ENCODE data around the gene SOX18.

SOX18 gene

DNA sequence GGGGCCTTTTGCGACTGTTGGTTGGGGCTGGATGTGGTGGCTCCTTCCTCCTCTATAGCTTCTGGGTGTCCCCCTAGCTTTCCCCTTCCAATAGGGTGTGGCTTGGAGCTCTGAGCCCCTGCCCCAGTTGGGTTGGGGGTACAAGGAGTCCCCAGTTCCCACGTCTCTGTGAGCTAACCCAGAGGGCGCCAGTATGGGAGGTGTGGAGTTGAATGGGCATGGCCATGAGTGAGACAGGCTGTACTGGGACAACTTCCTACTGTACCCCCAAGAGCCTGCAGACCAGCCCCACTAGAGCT lies 12.3 kb downstream of the SOX18 start:
- DNase-seq: no peak

DNA sequence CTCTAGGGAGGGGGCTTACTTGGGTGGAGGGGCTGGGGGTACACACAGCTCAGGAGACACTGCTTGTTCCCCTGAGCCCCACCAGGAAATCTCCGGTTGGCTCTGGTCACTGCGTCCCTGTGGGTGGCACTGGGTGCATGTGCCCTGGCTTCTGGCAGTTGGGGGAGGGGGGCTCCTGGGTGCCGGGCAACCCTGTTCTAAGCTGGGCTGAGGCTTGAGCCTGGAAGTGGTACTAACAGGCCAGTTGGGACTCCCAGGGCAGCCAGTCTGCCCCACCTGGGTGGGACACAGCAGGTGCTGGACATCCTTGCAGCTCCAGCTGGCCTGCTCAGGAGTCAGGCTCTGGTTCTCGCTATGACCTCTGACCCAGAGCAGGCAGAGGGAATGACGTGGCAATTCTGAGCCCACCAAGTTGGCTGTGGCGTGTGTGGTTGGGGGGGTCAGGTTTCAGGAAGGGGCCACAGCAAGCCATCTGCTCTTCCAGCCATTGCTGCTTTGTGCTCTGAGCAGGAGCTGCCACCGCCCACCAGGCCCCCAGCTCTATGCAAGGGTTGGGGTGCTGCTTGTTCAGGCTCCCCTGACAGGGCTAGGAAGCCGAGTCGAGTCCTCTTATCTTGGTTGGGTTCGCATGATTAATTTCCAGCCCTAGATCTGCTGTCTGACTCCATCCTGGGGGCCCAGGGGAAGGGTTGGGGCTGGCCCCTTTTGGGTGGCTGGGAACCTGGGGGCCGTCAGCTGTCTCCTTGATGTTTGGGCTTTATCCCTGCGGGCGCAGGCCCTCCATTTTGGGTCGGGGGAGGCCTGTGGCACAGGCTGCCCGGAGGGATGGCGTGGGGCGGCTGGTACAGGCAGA lies 12.9 kb downstream of the SOX18 start:
- no peak for DNase-seq

DNA sequence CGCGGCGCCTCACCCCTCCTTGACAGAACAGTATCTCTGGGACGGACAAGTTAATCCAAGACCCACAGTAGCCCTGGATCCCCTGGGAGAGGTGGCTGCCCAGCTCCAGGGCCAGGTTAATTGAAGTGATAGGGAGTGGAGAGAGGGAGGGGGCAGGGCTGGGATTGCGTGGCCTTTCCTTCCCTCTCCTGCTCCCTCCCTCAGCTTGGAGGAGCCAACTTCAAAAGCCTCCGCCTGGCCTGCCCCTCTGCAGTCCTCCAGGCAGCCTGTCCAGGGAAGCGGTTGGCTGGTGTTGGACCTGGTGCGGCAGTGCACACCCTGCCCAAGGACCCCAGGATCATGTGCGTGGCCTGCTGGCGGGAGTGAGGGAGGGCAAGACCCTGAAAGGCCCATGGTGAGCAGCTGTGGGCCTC lies 13.5 kb downstream of the SOX18 start, which contains the start of gene C20orf204:
TSS of gene C20orf204 (plus strand) at position 250 of the 413 bp plus-strand sequence. CDS start at position 392, 142 bp downstream.
- DNase-seq: no peak

DNA sequence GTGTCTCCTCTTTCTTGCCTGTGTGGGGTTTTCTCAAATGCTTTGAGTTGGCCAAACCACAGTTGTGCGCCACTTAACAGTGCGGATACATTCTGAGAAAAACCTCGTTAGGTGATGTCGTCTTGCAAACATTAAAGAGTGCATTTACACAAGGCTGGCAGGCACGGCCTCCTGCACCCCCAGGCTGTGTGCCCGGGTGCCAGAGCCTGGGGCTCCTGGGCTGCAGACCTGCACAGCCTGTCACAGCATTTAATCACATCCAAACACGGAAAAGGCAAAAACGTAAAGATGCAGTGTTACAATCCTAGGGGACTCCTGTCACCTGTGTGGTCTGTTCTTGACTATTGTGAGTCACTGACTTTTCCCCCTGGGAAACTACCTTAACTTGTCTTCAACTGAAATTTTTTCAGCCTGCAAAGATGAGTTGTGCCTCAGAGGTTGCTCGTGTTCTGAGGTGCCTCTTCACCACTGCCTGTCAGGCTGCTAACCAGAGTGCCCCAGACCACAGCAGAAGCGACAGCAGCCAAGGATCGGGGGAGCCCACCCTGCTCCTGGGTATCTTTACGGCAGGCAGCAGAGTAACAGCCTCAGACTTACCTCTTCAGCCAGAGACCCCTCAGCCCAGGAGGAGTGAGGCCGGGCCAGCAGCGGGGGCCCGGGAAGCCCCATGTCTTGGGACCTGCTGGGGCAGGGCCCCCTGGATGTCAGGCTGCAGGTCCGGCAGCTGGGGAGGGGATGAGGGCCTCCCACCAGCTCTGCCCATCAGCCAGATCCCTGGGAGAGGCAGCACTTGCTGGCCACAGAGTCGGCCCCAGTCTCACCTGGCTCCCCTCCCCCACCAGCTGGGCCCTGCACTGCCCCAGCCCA lies 14.1 kb downstream of the SOX18 start:
- DNase-seq: no peak

DNA sequence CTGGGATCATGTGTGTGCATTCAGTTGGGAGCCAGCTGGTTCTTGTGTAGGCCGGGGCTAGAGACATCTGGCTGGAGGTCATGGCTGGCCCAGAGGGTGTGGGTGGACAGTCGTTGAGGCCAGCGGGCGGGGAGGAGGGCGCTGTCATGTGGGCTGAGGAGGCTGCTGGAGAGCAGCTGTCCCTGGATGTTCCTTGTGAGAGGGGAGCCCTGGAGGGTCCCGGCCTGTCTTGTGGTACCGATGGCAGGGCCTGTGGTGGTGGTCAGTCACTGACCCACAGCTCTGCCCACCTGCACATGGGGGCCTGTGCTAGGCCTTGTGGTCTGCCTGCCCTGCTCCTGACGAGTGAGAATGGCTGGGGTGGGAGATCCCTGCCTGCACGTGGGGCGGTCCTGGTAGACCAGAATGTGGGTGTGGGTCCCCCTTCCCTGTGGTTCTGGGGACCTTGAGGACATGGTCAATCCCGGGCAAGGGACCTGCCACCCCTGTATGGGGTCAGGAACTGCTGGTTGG lies 15.4 kb downstream of the SOX18 start:
- no peak for DNase-seq

DNA sequence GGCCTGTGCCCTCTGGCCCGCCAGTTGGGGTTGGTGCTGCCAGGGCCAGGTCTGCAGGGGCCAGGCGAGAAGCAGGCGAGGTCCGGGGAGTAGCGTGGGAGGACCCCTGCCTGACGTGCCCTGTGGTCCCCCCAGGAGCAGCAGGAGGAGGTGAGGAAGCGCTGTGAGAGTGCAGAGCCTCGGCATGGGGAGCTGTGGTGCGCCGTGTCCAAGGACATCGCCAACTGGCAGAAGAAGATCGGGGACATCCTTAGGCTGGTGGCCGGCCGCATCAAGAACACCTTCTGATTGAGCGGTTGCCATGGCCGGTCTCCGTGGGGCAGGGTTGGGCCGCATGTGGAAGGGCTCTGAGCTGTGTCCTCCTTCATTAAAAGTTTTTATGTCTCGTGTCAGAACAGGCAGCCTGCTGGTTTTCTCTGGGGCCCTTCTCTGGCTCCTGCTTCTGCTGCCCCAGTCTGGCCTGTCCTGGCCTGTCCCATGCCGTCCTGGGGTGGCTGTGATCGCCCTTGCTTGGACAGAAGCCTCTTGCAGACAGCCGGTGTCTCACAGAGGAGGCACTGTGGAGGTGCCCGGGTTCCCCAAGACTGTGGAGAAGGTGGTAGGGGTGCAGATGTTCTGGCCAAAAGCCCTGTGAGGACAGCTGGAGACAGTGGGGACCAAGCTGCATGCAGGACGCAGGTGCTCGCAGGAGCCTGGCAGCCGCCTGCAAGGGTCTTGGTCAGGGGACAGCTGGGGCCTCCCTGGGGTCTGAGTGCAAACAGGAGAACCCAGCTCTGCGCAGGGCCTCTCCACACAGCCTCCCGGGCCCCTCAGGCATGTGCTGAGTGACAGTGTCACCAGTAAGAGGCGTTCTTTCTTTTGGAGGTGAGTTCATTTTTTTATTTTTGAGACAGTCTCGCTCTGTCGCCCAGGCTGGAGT lies 16.5 kb downstream of the SOX18 start:
- DNase-seq: no peak

DNA sequence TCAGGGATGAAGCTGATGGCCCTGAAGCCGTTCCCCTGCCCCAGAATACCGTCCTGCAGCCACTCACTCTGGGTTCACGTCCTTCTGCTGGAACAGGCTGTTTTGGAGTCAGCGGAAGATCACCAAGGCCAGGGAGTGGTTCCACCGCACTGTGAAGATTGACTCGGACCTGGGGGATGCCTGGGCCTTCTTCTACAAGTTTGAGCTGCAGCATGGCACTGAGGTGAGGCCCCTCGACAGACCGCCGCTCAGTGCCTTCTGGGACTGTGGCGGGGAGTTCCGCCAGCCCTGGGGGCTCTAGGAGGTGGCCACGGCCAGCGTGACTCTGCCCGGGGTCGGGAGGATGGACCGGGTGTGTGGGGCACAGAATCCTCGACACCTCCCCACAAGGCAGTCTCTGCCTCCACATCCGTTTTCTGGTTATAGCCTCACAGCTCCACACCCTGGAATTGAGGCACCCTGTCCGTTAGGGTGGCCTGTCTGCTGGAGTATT lies 17.6 kb downstream of the SOX18 start:
- no peak for DNase-seq

DNA sequence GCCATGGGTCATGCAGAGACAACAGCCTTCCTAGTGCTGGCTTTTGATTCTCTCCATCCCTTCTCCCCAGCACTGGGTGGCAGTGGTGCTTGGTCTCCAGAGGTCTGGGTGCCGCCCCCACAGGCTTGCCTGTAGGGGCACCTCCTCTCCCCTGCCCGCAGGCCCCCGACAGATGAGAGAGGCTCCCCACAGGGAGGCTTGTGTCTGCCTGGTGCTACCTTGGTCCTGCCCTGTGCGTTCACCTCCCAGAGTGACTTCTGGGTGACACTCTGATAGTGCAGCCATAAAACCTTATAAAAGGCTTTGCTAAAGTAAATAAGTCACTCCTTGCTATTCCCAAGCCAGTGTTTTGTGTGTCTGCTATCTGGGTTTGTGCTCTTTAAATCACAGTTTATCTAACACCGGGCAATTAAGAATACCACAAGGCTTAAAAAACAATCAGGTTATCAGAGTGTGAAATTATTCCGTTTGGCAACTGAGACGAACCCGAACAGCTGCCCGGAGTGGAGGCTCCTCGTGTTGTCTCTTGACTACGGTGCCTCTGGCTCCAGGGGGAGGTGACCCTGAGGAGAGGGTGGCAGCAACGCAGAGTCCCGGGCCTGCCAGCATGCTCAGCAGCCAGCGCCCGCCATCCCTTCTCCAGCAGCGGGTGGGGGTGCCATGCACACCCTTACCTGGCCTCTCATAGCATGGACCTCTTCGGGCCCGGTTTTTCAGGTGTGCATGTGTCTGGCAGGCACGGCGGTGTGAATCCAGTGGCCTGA lies 18.9 kb downstream of the SOX18 start:
- no peak for DNase-seq

DNA sequence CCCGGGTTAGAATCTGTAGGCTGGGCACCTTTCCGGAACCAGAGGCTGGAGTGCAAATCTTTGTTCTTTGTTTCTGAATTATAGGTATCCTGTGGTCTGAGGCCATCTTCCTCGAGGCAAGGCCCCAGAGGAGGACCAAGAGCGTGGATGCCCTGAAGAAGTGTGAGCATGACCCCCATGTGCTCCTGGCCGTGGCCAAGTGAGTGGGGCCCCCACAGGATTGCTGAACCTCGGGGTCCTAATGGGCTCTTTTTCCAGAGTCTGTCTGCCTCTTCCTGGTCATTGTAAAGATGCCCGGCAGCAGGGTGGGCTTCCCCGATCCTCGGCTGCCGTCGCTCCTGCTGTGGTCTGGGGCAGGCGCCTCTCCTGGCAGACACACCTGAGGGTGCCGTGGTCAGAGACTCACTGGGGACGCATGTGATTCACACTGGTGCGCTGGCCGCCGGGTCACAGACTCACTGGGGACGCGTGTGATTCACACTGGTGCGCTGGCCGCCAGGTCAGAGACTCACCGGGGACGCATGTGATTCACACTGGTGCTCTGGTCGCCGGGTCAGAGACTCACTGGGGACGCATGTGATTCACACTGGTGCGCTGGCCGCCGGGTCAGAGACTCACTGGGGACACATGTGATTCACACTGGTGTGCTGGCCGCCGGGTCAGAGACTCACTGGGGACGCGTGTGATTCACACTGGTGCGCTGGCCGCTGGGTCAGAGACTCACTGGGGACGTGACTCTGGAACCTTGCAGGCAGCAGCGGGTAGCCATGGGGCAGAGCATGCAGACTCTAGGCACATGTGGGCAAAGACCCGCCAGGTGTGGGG lies 19.9 kb downstream of the SOX18 start:
- no peak for DNase-seq

DNA sequence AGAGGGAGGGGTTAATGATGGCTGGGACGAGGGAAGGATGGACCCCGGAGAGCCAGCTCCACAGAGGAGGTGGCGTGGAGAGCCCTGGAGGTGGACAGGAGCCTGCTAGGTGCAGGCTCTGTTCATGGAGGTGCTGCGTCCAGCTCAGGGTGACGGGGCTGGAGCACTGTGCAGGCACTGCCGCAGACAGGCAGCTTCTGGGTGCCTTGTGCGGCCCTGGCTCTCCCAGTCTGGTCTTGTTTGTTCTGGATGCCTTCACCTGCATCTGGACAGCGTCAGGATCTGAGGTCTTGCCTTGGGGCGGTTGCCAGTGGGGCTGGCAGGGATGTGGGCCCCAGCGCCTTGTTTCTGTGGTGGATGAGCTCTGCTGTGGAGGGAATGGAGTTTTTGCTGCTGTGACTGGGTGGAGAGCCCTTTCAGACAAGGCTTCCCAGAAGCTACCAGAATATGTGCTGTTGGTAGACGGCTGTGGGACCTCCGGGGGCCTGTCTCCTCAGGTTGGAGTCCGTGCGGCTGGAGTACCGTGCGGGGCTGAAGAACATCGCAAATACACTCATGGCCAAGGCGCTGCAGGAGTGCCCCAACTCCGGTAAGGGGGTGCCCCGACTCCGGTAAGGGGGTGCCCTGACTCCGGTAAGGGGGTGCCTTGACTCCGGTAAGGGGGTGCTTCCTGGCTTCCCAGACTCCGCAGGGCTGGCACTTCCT lies 21.3 kb downstream of the SOX18 start:
- DNase-seq: no peak

DNA sequence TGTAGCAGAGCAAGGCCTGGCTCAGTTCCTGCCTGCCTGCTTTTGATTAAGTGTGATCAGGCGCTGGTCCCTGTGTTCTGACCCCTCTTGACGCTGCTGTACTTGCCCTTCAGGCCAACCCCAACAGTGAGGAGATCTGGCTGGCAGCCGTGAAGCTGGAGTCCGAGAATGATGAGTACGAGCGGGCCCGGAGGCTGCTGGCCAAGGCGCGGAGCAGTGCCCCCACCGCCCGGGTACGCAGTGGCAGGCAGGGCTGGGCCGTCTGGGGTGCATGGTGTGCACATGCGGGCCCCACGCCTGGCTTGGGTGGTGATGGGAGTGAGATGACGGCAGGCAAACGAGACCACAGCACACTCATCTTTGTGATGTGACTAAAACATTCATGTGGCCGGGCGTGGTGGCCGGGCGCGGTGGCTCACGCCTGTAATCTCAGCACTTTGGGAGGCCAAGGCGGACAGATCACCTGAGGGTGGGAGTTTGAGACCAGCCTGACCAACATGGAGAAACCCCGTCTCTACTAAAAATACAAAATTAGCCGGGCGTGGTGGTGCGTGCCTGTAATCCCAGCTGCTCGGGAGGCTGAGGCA lies 23.5 kb downstream of the SOX18 start:
- no peak for DNase-seq

DNA sequence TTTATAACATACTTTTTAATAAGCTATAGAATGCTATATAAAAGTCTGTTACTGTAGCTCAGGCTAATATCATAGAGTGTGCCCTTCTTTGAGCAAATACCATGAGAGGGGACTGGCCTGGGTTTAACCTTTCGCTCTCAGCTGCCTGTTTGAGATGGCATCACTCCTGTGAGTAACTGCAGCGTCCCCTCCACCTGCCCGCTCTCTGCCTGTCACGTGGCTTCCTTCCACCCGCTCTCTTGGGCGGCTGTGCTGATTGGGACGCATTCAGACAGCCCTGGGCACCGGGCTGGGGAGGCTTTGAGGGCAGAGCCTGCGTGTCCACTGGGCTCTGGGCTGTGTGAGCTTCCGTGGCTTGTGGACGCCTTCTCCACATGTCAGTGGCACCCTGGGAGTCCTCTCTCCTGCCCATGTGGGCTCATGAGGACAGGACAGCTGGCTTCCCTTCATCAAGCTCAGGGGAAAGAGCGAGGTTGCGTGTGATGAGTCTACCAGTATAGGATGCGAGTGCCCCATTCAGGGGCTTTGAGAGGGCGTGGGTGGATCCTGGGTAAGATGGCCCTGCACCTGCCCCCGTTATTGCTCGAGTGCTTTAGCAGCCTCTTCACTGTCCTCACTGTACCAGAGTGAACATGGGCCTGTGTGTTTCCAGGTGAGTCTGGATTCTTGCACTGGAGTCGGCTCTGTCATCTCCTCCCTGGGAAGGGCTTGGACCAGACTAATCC lies 24.2 kb downstream of the SOX18 start:
- no peak for DNase-seq

DNA sequence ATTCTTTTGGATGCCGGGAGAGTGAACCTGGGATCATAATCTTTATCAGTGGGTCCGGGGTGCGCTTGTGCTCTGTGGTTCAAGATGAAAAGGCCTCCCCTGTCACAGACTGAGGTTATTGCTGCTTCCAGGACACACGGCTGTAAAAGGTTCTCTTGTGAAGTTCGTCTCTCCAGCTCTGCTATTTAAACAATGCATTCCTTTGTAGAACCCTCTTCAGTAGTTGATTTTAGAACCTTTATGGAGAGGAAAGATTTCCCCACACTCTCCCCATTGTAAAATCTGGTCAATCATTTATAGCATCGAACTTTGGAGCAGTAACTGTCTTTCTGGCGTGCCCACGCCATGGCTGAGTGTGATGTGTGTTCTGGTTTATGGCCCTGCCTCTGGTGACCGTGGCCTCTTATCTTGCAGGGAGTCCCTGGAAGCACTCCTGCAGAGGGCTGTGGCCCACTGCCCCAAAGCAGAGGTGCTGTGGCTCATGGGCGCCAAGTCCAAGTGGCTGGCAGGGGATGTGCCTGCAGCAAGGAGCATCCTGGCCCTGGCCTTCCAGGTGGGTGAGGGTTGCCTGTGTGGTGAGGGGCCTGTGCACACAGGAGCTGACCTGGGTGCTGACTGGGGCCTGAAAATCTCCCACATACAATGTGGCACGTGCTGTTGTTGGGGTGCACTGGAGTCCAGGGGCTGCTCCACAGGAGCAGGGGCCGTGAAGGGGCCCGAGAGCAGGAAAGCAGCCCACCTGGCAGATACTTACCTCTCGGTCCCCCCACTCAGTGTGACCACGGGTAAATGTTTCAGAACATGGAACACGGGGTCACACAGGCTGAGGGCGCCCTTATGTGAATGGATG lies 25.1 kb downstream of the SOX18 start:
- DNase-seq: no peak

DNA sequence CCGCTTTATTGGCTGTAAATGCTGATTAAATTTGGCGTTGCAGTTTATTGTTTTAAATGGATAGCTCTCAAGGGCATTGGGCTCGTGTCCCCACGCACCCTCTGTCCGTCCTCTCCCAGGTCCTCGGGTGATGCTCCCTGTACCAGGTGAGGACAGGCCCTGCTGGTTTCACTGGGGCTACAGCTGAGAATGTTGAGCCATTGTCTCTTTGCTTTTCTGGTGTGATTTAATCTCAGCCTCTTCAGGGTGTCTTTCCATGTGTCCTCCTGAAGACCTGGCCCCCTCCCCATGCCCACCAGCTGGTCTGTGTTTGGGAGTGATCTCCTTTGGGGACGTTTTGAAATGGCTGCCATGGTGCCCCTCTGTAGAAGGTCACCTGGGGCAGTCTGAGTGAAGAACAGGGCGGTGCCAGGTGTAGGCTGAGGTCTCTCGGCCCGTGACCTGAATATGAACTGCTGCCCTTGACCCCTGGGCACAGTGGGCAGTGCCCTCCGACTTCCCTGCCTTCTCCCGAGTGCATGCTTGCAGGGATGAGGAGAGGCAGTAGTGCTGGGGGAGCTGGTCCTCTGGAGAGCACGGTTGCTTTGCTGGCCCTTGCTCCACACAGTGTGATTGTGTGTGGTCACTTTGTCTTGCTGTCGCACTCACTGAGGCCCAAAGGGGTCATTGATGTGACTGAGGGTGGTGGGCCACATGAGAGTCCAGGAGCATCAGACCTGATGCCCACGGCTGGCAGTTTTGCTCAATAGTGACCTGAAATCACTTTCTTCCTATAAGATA lies 25.9 kb downstream of the SOX18 start:
- DNase-seq: no peak

DNA sequence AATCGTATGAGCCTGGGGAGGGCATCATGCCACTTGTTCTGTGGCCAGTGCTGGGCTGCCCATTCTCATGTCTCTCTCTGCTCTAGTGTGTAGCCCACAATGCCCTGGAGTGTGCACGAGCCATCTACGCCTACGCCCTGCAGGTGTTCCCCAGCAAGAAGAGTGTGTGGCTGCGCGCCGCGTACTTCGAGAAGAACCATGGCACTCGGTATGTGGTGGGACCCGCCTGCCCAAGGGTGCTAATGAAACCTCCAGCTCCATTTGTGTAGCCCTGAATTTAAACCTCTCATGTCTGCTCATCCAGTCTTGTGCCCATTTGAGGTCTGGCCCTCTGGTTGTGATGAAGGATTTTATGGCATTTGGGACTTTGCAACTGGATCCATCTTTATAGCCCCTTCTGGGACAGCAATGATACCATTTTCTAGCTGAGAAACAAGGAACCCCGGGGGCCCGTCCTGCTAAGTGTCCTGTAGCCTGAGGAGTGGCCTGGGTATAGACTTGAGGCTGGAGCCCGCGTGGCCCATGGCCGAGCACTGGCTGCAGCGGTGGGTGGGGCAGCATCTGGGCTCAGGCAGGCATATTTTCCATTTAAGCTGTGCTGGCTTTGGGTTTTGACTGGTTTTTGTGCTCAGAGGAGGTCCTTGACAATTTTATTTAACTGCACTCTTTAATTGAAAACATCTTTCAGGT lies 26.6 kb downstream of the SOX18 start:
- DNase-seq: no peak

DNA sequence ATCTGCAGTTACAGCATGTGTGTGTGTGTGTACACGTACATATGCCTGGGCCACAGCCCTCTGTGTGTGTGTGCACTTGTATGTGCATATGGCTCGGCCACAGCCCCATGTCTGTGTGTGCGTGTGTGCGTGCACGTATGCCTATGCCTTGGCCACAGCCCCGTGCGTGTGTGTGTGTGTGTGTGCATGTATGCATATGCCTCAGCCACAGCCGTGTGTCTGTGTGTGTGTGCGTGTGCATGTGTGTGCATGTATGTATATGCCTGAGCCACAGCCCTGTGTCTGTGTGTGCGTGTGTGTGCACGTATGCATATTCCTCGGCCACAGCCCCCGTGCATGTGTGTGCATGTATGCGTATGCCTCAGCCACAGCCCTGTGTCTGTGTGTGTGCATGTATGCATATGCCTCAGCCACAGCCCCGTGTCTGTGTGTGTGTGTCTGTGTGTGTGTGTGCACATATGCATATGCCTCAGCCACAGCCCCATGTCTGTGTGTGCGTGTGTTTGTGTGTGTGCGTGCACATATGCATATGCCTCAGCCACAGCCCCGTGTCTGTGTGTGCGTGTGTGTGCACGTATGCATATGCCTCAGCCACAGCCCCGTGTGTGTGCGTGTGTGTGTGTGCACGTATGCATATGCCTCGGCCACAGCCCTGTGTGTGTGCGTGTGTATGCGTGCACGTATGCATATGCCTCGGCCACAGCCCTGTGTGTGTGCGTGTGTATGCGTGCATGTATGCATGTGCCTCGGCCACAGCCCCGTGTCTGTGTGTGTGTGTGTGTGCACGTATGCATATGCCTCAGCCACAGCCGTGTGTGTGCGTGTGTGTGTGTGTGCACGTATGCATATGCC lies 28.1 kb downstream of the SOX18 start:
- DNase-seq: no peak
